Central memory CD4-positive, alpha-beta T cell (primary cell): ENCODE measurements around the gene KLHL35.

Source experiments
- DNase-seq: peaks from one replicate; pipeline ENCODE4 v3.0.0; 2022

Gene KLHL35

DNA sequence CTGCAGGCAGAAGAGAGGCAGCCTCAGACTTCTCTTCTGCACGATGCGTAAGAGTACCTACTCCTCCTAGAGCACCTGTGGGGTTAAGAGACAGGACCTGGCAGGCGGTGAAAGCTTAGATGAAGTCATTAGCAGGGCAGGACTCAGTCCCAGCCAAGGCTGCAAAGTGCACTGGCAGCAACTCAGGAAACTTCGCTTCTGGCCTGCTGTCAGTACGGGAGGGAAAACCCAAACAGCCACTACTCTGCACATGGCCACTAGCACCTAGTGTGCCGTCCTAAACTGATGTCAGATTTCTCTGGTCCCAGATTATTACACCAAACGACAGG lies 8.8 kb upstream of the KLHL35 start:
- DNase-seq = no peak

DNA sequence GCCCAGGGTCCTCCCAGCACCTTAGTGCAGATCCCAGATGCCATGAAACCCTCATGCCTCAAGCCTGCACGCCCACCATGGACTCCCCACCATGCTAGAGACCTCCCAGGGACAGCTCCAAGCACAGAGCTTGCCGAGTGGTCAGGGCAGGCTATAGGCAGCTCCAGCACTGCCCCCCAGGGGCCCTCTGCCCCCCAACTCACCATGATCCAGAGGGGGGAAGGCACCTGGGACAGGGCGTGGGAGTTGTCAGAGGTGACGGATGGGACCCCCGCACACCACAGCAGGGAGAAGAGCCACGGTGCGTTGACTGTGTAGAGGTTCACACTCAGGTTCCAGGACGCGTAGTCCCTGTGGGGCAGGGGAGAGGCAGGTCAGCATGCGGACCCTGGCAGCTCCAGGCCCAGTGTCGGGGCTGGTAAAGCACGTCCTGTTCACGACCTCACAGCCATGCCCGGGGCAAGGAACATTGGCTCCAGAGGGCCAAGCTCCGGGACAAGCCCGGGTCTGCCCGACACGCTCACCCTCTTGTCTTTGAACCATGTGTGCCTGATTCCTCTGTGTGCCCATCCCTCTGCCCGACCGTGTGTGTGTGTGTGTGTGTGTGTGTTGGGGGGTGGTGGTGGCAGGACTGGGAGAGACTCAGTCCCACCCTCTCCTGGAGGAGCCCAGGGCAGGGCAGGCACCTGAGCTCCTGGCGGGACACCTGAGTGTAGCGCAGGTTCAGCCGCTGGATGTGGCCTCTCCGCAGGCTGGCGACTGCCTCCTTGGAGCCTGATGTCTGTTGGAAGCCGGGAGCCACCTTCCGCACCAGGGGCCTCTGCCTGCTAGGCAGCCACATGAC lies 8.2 kb upstream of the KLHL35 start:
- DNase-seq = no peak

DNA sequence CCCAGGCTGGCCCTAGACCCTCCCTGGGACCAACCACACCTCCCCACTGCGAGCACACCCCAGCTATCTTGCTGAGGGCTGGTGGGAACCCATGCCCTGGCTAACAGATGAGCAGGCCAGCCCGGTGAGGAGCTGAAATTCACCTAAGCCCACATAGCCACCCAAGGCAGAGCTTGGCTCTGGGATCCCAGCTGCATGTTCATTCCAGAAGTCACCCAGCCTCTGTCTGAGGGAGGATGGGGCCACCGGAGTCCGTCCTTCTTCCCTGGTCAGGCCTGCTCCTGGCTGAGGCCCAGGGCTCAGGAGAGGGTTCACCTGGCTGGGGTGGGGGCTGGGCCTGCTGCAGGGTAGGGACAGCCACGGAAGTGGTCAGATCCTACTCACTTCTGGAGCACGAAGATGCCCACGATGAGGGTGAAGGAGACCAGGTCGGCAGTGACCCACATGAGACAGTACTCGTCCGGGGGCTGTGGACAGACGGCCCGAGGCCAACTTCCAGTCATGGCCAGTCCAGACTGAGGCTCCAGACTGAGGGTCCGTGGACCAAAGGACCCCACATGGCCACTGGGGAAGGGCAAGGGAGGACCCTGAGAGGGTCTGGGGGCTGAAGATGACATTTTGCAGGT lies 6.6 kb upstream of the KLHL35 start:
- no peak for DNase-seq

DNA sequence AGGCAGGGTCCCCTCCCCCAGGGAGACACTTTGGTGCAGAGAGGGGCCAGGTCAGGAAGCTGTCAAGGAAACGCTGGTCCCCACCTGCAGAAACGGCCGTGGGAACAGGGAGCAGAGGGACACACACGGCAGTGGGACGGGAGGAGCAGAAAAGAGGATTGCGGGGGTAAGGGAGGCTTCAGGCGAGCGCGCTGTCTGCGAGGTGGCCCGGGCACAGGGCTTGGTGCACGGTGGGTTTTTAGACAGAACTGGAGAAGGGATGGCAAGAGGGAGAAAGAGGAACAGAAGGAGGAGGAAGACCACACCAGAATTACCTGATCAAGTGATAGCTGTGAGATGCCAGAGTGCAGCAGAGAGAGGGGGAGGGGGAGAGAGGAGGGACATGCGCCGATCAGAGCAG lies 6.0 kb upstream of the KLHL35 start:
- DNase-seq = no peak

DNA sequence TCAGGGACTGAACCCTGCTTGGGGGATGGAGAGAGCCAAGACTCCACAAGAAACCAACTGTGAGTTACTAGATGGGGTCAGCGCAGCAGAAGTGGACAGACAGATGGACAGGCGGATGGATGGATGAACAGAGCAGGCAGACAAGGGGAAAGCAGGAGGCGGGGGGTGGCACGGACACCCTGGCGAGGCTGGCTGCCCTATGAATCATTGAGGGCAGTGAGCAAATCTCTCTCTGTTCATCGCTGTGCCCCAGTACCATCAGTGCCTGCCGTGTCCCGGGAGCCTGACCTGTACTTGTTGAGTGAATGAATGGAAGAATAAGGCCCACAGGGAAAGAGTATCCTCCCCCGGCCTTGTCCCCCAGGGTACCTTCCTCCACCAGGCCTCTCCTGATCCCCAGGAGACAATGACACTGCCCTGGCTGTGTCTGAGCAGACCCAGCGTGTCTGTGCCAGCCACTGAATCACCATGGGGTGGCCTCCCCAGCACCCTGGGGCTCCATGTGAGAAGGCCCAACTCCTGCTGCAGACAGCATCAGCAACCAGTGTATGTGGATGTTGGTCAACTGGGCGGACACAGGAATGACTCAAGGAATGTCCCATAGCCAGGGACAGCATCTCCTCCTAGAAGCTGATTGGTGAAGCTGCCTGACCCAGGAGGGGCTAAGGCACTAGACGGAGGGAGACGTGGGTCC lies 5.1 kb upstream of the KLHL35 start:
- no peak for DNase-seq

DNA sequence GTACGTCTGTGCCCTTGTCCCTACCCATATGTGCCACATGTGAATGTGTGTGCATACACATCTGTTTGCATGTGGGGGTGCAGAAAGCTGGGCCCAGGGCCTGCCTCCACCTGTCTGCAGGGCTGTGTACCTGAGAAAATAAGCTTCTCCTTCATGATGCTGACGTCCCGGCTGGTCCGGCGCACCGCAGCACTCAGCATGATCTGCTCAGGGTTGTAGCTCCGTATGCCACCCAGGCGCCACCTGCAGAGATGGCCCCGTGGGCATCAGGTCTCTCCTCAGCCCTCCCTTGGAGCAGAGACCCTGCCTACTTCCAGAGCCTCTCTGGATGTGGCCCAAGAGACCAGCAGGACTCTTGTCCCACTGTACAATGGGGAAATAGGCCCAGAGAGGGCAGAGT lies 3.8 kb upstream of the KLHL35 start:
- no peak for DNase-seq

DNA sequence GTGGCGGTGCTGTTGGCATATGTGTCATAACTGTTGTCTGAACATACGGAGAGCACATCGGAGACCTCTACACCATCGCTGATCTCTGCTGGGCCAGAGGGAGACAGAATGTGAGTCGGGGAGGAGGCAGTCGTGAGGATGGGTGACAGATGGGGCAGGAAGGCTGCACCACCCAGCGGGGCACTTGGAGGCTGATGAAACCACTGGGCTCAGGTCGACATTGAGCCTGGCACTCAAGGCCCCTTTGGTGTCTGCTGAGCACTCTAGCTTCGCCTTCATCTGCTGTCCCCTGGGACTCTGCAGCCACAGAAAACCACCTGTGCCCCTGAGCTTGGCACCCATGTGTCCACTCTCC lies 2.5 kb upstream of the KLHL35 start:
- DNase-seq = no peak

DNA sequence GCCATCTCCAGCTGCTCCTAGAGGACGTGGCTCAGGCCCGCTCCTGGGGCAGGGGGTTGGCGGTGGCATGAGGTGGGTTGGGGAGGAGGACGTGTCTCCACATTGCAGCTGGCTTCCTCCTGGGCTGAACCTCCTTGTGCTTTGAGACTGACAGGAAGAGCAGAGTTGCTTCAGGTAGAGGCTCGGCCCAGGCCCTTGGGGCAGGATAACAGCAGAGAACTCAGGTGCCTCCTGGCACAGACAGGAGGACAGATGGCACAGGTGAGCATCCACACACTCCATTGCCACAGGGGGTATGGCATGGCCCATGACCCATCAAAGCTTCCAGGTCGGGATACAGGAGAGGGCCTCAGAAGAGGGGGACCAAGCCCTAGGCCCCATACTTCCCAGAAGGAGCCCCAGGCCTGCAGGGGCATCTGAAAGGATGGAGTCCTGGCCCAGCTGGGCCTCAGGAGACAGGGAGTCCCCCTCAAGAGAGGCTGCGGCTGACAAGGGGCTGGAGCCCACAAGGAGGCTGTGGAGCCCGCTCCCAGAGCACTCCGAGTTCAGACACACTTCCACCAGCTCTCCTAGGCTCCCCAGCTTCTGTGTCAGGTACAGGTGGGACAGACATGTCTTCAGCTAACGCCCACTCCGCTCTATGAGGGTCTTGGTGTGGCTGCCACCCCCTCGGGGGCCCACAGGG lies 2.0 kb upstream of the KLHL35 start:
- DNase-seq = no peak

DNA sequence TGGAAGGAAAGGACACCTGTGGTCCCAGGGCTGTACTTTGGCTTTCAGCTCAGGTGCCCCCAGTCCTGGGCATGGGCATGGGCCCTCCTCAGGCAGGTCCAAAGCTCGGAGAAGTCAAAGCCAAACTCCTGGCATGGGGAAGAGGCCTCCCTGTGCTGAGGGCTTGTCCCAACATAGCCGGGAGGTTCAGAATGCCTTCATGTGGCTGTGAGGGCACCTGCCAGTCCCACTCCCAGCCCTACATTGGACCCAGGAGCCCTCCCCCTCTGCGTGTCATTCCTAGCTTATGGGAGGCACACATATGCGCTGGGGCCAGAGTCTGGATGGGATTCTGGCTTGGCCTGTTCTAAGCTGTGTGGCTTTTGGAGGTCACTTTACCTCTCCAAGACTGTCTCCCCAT lies 1.0 kb upstream of the KLHL35 start:
- DNase-seq = no peak

DNA sequence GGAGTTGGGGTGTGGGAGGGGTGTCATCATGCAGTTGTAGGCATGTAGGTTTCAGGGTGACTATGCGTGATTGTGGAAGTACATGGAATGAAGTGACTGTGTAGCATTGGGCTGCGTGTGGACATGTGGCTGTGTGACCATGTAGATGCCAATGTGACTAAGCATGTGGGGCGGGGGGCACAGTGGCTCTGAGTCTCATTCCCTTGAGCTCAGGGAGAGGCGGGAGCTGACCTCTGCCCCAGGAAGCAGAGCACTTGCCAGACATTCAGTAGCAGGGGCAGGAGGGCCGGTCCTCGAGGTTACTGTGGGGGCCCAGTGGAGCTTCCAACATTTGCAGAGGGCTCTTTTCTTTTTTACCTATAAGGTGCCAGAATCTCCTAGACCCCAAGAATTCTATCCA lies 440 bp upstream of the KLHL35 start:
- DNase-seq = no peak

DNA sequence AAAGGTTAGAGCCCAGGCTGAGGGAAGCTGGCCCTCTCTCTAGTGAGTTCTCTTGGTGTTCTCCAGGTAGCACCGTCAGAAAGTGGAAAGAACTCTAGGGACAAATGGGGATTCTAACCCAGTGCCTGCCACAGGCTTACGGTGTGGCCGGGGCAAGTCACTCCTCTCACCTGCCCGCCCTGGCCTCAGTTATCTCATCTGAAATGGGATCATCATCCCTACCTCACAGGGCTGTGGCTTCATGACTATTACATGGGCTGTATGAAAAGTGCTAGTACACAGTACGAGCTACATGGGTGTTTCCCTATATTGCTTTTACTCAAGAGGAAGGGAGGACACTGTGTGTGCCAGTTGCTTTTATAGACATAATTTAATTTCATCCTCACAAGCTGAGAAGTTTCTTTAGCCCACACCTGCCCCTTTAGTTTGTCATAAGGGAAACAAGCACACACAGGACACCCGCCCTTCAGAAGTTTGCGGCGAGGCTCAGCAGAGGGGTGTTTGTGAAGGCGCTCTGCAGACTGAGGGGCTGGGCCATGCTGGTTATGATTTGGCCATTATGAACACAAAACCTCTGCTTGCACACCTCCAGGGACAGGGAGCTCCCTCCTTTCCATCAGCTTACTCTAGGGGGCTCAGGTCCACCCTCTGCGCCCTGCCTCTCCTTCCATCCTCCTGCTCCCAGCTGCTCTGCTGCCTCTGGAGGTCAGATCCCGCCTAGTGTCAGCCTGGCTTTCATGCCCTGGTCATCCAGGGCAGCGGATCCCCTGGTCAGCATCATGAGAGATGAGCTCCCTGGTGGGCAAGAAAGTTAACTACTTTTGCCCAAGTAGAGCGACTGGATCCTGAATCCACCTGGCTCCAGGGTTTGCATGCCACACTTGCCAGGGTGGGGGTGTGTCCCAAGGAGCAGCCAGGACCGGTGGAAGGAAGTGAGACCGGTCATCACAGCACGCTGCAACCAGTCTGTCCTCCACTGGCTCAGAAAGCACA lies 1.2 kb downstream of the KLHL35 start:
- no peak for DNase-seq

DNA sequence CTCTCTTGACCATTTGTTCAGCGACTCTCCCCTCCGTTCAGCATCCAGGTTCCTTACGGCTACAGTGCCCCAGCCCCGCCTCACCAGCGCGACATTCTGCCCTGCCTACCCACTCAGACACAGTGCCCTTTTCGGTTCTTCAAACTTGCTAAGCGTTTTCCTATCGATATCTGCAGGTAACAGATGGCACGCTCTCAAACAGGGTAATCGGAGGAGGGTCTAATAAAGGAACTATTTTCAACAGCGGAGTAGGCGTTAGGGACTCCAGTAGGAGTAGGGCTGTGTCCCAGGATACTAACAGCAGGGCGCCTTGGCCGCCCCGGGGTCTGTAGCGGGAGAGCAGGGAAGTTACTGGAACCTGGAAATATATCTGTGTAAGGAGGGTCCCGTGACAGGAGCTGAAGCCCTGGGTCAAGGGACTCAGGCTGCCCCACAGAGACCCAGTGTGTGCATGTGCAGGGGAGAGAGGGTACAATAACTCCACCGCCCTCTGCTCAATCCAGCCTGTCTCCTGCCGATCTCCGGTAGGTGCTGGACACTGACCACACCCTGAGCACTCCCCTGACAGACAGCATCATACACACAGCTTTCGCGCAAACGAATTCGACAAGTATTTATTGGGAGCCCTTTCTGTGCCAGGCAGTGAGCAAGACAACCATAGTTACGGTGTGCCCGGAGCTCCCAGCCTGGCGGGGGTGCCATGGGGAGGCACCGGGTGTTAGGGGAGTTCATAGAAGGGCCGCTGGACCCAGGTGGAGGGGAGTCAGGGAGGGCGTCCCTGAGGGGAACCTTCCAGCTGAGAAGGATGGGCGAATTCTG lies 2.1 kb downstream of the KLHL35 start:
- DNase-seq = no peak

DNA sequence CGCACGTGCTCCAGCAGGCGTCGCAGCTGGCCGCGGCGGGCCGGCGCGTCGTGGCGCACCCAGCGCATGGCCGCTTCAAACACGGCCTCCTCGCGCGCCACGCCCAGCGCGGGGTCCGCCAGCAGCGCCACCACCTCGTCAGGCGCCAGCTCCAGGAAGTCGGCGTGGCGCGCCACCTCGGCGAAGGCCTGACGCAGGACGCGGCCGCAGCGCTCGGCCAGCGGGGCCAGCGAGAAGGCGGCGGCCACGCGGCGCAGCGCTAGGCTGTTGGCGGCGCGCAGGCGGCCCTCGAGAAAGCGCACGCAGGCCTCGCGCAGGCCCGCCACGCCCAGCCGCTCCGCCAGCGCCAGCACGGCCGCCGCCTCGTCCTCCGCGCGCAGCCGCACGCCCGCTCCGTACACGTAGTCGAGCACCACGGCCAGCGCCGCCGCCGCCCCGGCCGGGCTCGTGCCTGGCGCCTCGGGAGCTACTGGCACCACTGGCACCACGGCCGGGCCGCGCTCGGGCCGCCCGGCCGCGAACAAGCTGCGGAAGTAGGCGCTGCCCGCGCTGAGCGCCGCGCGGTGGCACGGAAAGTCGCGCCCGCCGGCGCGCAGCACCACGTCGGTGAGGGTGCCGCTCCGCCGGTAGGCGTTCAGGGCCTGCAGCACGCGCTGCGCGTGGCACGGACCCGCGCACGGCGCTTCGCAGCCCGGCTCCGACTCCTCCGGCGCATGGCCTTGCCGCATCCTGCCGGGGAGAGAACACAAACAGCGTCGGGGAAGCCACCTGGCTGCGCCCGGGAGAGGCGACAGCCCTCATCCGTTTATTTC lies 2.9 kb downstream of the KLHL35 start:
- DNase-seq = peak; percentile 72

DNA sequence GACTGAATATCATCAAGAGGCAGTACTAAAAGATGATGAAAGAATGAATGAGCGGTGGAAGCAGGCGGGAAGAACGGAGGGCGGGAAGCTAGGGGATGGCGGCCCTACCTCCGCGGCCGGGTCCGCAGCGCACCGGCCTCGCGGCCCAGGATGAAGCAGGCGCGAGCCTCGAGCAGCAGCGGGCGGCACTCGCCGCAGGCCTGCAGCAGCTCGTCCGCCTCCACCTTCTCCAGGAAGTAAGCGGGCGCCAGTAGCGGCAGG lies 3.4 kb downstream of the KLHL35 start:
- DNase-seq = no peak

DNA sequence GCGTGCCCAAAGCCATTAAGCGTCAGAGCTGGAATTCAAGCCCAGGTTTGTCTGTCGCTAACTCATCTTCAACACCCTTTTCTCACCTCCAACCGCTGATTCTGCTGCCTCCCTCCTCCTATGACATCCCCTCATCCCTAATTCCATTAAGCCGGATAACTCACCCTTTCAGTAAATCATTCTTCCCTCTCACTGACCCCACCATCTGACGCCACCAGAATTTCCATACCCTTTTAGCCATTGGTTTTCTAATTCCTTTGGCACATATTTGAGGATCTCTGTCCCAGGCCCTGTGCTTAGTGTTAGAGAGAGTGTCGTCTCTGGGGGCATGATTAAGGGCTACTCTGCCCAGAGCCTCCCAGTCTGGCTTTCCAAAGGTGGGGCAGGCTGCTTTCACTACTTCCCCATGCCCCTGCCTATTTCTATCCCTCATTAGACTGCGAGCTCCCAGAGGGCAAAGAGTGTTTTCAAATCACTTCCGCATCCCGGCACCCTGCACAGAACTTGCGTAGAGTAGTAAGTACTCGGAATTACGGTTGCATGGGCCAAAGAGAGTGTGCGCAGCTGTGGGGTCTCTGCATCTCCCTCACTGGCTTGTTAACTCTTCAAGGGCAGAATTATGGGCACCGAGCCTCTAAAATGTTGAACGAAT lies 3.9 kb downstream of the KLHL35 start:
- no peak for DNase-seq

DNA sequence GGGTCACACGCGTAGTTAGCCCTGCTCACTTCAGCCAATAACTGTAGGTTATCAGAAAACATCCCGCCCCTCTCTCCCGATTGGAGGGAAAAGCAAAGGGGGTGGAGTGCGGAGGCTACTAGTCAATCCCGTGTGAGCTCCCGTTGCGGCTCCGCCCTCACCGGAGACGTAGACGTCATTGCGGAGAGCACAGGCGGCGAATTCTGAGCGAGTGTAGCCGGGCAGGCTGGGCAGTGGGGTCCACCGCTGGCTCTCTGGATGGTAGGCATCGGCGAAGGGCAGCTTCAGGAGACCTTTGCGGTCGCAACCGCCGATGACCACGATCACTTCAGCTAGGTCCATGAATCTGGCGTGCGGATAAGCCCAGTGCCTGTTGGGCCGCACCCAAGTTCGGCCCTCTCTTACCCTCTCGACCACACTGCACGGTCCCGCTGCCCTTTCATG lies 4.7 kb downstream of the KLHL35 start:
- DNase-seq = peak; percentile 58

DNA sequence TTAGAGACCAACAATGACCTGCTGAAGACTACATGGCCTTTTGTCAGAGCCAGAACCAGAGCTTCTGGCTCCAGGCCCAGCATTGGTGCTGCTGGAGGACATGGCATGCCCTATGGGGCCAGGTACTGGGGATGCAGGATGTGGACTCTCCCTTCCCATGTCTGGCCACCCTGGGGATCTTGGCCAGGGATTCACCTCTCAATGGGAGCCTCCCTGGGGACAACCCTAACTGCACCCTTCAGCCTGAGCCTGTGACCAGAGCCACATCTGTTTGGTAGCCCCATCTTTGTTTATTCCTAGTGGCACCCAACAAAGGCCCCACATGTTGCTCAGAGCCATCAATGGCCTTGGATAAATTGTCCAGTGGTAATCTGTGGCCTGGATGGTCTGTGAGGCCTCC lies 5.8 kb downstream of the KLHL35 start:
- DNase-seq = no peak

DNA sequence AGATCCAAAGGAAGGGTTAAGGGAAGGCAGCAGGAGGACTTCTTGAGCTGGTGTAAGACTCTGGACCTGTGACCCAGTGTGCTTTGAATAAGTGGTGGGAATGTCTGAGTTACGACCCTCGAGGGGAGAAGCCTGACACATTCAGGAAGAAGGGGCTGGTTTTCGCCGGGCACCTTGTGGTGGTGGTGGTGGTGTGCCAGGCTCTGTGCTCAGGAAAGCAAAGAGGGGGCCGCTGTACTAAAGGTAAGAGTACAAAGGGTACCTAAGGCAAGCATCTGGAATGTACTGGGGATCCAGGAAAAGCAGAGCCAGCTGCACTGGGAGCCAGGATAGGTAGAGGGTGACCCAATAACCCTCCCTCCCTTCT lies 6.3 kb downstream of the KLHL35 start:
- no peak for DNase-seq

DNA sequence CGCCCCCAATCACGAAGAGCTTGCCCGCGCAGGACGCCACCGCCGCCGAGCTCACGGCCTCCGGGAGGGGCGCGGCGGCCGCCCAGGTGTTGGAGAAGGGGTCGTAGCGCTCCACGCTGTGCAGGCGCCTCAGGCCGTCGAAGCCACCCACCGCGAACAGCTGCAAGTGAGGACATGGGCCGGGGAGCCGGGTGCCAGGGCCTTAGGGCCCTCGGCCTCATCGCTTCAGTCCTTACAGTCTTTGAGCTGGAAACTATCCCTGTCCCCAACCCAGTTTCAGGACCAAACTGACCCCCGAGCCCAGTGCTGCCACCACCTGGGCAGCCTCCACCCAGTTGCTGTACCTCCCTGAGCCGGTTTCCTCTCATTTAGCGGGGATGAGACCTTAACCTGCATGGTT lies 7.6 kb downstream of the KLHL35 start:
- DNase-seq = no peak

DNA sequence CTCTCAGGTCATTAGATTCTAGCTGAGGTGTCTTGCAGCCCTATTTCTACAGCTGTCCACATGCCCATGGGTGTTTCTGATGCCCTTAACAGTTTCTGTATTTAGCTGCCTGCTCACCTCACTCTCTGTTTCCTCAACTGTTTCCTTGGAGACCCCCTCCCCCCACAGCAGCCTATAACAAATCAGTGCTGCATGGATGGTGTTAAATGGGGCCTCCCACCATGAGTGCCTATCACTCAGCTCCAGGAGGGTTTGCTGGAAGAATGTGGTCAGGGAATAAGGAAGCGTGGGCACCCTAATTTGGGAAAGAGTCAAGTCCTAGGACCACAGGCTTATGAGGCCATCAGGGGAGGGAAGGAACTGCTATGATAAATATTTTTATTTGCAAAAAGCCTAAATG lies 8.6 kb downstream of the KLHL35 start:
- no peak for DNase-seq
